ENCODE measurements around the gene CASP4. TPM values are rescaled to one million over a fixed set of nuclear protein-coding genes. Genes with fewer than 3 reads are reported as not detected.

Gene CASP4
- total RNA-seq, 1 donor from 2014 or later, result 50.9 TPM

Other genes starting within 250 kb of the CASP4 start
- gene CASP12, start 70.1 kb downstream of the CASP4 start, total RNA-seq, result 2.0 TPM
- gene CASP5, start 54.6 kb upstream of the CASP4 start, total RNA-seq, result not detected
- gene CASP1, start 66.6 kb upstream of the CASP4 start, total RNA-seq, result 36.7 TPM
- 22.8 TPM for gene CARD16, start 76.8 kb upstream of the CASP4 start, total RNA-seq
- not detected for gene CARD18, start 171.2 kb upstream of the CASP4 start, total RNA-seq

Measured in mucosa of gallbladder (tissue), 1 donor.